ENCODE results near the gene SELENOO.

SELENOO gene

GRCh38 chr22:50238755-50239154 lies 37.9 kb downstream of the SELENOO start:
- no peak for DNase-seq (ENCODE audit: low spot score)

GRCh38 chr22:50242406-50242949 lies 41.7 kb downstream of the SELENOO start:
- no peak for DNase-seq (ENCODE audit: low spot score)

GRCh38 chr22:50243685-50244419 lies 43.0 kb downstream of the SELENOO start:
- no peak for DNase-seq (ENCODE audit: low spot score)

DNA sequence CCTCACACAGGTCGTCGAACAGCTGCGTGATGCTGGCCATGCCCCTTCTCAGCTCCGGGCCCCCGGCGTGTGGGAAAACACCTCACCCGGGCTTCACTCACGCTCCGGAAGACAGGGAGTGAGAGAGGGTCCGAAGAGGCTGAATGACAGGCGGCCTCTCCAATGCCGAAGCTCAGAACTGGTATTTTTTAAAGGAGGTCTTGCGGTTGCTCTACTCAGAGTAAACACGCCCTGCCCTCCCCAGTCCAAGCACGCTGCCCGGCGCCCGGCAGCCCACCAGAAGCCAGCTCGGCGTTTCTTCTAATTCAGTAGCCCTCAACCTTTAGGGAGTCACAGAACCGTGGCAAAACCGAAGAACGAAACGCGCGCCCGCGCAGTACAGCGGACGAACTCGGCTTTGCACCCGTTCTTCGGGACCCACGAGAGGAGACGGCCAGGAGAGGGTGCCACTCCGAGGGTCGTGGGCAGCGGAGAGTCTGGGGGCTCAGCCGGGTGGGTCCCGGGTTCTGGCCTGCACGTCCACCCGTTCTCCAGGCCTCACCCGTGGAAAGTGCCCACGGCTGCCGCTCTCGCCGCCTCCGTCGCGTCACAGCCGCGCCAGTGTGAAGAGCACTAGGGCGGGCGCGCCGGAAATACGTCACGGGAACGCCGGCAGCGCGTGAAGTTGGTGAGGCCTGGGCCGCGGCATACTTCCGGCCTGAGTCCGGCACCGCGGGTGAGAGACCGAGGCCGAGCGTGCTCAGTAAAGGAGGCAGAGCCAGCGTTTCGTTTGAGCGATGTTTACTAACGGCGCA lies 43.8 kb downstream of the SELENOO start, which contains the start of gene TUBGCP6:
TUBGCP6 (minus strand) TSS at position 604 of the 794 bp plus-strand sequence; CDS start at position 40, 564 bp downstream.
- DNase-seq (ENCODE audit: low spot score): peak; percentile 94

DNA sequence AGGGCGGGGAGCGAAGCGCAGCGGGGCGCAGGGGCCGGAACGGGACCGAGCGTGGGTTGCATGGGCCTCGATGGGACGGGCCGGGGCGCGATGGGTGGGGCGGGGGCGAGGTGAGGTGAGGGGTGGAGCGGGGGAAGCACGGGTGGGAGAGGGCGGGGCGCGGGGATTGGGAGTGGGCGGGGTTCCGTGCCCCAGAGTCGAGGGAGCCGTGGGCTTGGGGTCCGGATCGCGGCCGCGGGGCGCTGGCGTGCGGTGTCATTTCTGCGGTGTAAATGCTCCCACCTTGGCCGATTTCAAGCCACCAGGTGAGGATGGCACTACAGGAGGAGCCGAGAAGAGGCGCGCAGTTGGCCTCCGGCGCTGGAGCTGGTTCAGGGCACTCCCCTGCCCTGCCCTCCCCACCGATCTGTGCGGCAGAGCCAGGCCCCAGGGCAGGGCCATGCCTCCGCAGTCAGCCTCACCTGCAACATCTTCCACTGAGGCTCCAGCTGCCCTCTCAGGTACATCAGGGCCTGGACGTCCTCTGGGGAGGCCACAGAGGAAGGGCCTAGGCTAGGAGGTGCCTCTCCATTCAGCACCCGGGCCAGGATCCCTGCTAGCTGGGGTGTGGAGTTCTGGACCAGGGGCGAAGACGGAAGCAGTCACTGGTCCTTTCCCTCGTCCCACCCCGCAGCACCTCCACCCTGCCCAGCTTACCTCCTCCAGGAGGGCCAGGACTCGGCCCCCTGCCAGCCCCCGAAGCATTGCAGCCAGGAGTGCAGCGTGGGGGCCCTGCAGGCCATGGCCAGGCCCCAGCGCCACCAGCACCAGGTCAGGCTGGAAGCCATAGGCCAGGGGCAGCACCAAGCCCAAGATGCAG lies 44.6 kb downstream of the SELENOO start:
- DNase-seq (ENCODE audit: low spot score): no peak

DNA sequence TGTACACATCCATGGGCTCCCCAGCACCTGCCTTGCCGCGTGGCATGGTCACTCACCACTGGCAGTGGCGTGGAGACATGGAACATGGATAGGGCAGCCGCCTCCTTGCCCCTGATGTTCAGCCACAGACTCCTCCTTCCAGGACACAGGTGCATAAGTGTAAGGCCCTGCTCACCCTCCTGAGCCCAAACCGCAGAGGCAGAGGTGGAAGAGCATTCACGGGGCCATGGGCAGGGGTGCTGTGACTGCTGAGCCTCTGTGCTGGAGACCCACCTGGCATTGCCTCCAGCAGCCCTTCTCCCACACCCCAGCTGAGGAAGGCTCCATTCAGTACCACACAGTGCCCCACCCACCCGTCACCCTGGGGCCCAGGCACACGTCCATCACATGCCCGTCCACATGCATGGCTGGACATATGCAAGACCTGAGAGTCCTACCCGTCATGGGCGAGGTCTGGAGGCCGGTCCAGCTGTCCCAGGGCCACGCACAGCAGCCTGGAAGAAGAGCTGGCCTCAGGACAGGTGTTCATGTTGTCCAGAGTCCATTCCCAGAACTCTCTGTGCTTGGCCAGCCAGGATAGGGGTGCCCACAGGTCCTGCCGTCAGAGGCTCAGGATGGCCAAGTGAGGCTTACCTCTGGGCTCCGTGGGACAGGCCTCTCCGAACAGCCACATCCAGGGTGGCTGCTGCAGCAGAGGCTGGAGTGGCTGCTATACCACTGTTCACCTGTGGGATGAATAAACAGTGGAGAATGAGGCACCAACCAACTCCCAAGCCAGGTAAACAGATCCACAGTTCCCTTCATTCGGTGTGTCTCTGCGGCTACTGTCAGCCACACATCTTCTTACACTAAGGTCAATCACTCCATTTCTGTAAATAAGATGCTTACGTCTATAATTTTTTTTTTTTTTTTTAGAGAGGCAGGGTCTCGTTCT lies 45.7 kb downstream of the SELENOO start:
- no peak for DNase-seq (ENCODE audit: low spot score)

DNA sequence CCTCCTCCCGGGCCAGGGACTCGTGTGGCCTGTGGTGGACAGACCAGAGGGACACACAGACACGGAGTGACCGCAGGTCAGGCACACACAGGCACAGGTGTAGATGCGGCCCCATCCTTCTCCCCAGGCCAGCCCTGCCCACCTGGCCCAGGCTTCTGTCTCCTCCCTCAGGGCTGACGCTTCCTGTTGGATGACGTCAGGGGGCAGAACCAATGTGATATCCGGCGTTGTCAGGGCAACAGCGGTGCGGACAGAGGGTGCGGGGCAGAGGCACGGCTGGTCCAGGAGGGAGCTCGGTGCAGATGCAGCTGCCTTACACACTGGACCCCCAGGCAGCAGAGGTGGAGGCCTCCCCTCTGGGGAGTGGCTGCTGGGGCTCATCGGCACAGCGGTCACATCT lies 46.9 kb downstream of the SELENOO start:
- DNase-seq (ENCODE audit: low spot score): no peak

GRCh38 chr22:50248196-50249081 lies 47.6 kb downstream of the SELENOO start:
- no peak for DNase-seq (ENCODE audit: low spot score)

GRCh38 chr22:50249341-50250248 lies 48.8 kb downstream of the SELENOO start:
- no peak for DNase-seq (ENCODE audit: low spot score)

DNA sequence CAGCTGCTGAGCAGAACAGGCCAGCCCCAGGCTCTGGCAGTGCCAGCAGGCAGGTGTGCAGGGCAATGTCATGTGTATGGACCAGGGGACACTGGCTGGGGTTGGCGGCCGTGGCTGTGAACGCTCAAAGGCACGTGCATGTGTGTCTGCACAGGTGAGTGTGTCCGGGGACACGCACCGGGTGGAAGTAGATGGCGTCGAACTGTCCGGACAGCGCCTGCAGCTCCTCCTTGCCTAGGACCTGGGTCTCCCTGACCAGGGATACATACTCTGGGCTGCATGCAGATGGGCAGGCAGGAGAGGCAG lies 49.4 kb downstream of the SELENOO start:
- DNase-seq (ENCODE audit: low spot score): no peak

- no peak for DNase-seq (ENCODE audit: low spot score)
Observed at GRCh38 chr22:50250555-50251476, 50.0 kb downstream of the SELENOO start, which contains the start of gene HDAC10. Gene HDAC10 (minus strand): TSS chr22:50251265. CDS start chr22:50251032, 233 bp downstream.

GRCh38 chr22:50251477-50252081 lies 50.8 kb downstream of the SELENOO start:
- DNase-seq (ENCODE audit: low spot score): no peak

DNA sequence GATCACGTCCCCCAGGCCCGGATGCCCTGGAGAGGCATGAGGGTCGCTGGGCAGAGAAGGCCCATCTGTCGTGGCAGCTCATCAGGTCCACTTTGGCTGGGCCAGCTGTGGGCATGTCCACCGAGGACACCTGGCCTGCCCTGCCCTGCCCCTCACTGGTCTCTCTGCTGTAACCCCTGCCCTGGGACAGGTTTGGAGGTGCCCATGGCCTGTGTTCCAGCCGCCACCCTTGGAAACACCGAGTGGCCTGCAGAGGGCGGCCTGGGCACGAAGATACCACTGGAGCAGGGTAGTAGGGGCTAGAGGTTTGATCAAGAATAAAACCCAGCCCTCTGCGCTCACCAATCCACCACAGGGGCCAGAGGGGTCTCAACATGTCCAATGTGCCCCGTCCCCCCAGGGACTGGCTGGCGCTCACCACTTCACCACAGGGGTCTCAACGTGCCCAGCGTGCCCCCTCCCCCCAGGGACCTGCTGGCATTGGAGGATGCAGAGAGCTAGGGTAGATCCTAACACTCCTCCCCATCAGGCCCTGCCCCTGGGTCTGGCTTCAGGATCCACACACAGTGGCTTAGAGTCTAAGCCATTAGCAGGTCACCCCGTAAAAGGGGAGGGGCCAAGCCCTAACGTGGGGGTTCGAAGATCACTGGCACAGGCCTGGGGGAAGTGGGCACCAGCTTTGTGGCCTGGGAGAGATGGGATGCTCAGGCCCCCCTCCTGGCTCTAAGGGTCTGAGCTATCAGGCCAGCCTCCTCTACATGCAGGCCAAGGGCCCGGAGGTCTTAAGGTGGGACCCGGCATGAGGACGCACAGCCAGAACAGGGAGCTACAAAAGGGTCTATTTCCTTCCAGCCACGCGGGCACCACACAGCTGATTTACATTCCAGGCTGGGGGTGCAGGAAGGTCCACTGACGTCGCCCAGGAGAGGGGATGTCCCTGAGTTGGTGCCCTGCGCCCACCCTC lies 51.6 kb downstream of the SELENOO start:
- peak; percentile 86 for DNase-seq (ENCODE audit: low spot score)

GRCh38 chr22:50253046-50253915 lies 52.5 kb downstream of the SELENOO start:
- DNase-seq (ENCODE audit: low spot score): no peak

- no peak for DNase-seq (ENCODE audit: low spot score)
Observed at GRCh38 chr22:50253941-50254340, 53.1 kb downstream of the SELENOO start.

Data from cerebellar cortex (tissue), 1 donor.